WTC11 (cell line): Measurements from ENCODE around the gene TERF2IP. TPM values are rescaled to one million over a fixed set of nuclear protein-coding genes. Genes with fewer than 3 reads are reported as not detected.

Experiments
- ATAC-seq: fragments of 200-7000 bp; cut with Tn5 transposase; 2 replicates; pipeline ENCODE4 v1.10.0; 2021; ENCODE audit warnings: mild to moderate bottlenecking, moderate library complexity
- CTCF ChIA-PET: fragments of 300-600 bp; sonication (Branson Sonifier 250); formaldehyde crosslinking; loops from one replicate; lab custom pipeline; 2021; ENCODE audit warnings: antibody characterized with exemption; lab: Charles Lee
- POLR2A ChIA-PET: fragments of 350-600 bp; sonication (Branson Sonifier 250); formaldehyde crosslinking; loops from one replicate; lab custom pipeline; 2021; ENCODE audit warnings: antibody characterized with exemption; lab: Charles Lee
- DNase-seq: peaks from one replicate; pipeline ENCODE4 v3.0.0; 2021; ENCODE audit warnings: low spot score
- H3K27ac Mint-ChIP-seq: 2 replicates; pipeline ENCODE4 v1.8.0; 2021; ENCODE audit warnings: mixed read lengths
- H3K27me3 Mint-ChIP-seq: 2 replicates; pipeline ENCODE4 v1.8.0; 2021; ENCODE audit warnings: low read depth, mild to moderate bottlenecking, moderate library complexity, mixed read lengths
- H3K36me3 Mint-ChIP-seq: 2 replicates; pipeline ENCODE4 v1.8.0; 2021; ENCODE audit warnings: mixed read lengths
- H3K4me1 Mint-ChIP-seq: 2 replicates; pipeline ENCODE4 v1.8.0; 2022; ENCODE audit warnings: mixed read lengths
- H3K4me3 Mint-ChIP-seq: 2 replicates; pipeline ENCODE4 v1.8.0; 2021; ENCODE audit warnings: mild to moderate bottlenecking, moderate library complexity, mixed read lengths
- H3K9me3 Mint-ChIP-seq: 2 replicates; pipeline ENCODE4 v1.8.0; 2021; ENCODE audit warnings: mixed read lengths
- CBFB ChIP-seq: sonication (generic); formaldehyde crosslinking; IDR thresholded peaks from 2 replicates; pipeline ENCODE4 v1.8.1; 2022; ENCODE audit warnings: mild to moderate bottlenecking, low read depth, missing genetic modification reagents
- CREB1 ChIP-seq: sonication (generic); formaldehyde crosslinking; IDR thresholded peaks from 2 replicates; pipeline ENCODE4 v1.8.0; 2023; ENCODE audit warnings: mild to moderate bottlenecking, missing genetic modification reagents
- ESRRA ChIP-seq: sonication (generic); formaldehyde crosslinking; IDR thresholded peaks from 2 replicates; pipeline ENCODE4 v1.8.1; 2022; ENCODE audit warnings: mild to moderate bottlenecking, missing genetic modification reagents, borderline replicate concordance
- FOXK1 ChIP-seq: sonication (generic); formaldehyde crosslinking; IDR thresholded peaks from 2 replicates; pipeline ENCODE4 v1.8.0; 2022; ENCODE audit warnings: mild to moderate bottlenecking, moderate library complexity, missing genetic modification reagents
- GRHL2 ChIP-seq: fragments of 250-450 bp; sonication (Bioruptor Pico); IDR thresholded peaks from 2 replicates; pipeline ENCODE4 v1.8.0; 2022; ENCODE audit warnings: mild to moderate bottlenecking, moderate library complexity; ENCODE audit not compliant: insufficient replicate concordance, severe bottlenecking
- NR2C2 ChIP-seq: sonication (generic); formaldehyde crosslinking; IDR thresholded peaks from 2 replicates; pipeline ENCODE4 v1.8.0; 2022; ENCODE audit warnings: mild to moderate bottlenecking, missing genetic modification reagents
- NR3C1 ChIP-seq: sonication (generic); formaldehyde crosslinking; conservative IDR thresholded peaks from 2 replicates; pipeline ENCODE4 v1.8.1; 2023; ENCODE audit warnings: low read depth, mild to moderate bottlenecking, missing genetic modification reagents
- RELA ChIP-seq: sonication (generic); formaldehyde crosslinking; IDR thresholded peaks from 2 replicates; pipeline ENCODE4 v1.8.1; 2022; ENCODE audit warnings: missing genetic modification reagents, mild to moderate bottlenecking, borderline replicate concordance
- SOX15 ChIP-seq: fragments of 250-450 bp; sonication (Bioruptor Pico); IDR thresholded peaks from 2 replicates; pipeline ENCODE4 v1.9.0; 2021; ENCODE audit warnings: mild to moderate bottlenecking
- TEAD1 ChIP-seq: sonication (generic); formaldehyde crosslinking; IDR thresholded peaks from 2 replicates; pipeline ENCODE4 v1.8.0; 2022; ENCODE audit warnings: mild to moderate bottlenecking, missing genetic modification reagents
- TP53 ChIP-seq: sonication (generic); formaldehyde crosslinking; IDR thresholded peaks from 2 replicates; pipeline ENCODE4 v1.8.1; 2023; ENCODE audit warnings: mild to moderate bottlenecking, missing genetic modification reagents
- ZNF138 ChIP-seq: sonication (generic); formaldehyde crosslinking; conservative IDR thresholded peaks from 2 replicates; pipeline ENCODE4 v1.8.1; 2022; ENCODE audit warnings: mild to moderate bottlenecking, moderate library complexity, missing genetic modification reagents
- ZNF232 ChIP-seq: sonication (generic); formaldehyde crosslinking; IDR thresholded peaks from 2 replicates; pipeline ENCODE4 v1.8.0; 2022; ENCODE audit warnings: mild to moderate bottlenecking, missing genetic modification reagents
- ZNF423 ChIP-seq: fragments of 250-450 bp; sonication (Bioruptor Pico); IDR thresholded peaks from 2 replicates; pipeline ENCODE4 v2.1.2; 2022; ENCODE audit warnings: mild to moderate bottlenecking, moderate library complexity
- total RNA-seq: library from RNA; stranded (reverse); gene quantifications from 3 replicates; pipeline ENCODE4 v1.2.3, GENCODE V29; 2021
- TF ChIP-seq, protein P1 (sequence below): sonication (generic); formaldehyde crosslinking; IDR thresholded peaks from 2 replicates; pipeline ENCODE4 v1.8.0; 2022; ENCODE audit warnings: mild to moderate bottlenecking, missing genetic modification reagents
- TF ChIP-seq, protein P2 (sequence below): sonication (generic); formaldehyde crosslinking; IDR thresholded peaks from 2 replicates; pipeline ENCODE4 v1.8.0; 2023; ENCODE audit warnings: missing genetic modification reagents
- TF ChIP-seq, protein P3 (sequence below): sonication (generic); formaldehyde crosslinking; IDR thresholded peaks from 2 replicates; pipeline ENCODE4 v1.8.1; 2022; ENCODE audit warnings: missing genetic modification reagents, borderline replicate concordance
- TF ChIP-seq, protein P4 (sequence below): fragments of 250-450 bp; sonication (Bioruptor Pico); IDR thresholded peaks from 2 replicates; pipeline ENCODE4 v1.9.0; 2021; ENCODE audit warnings: mild to moderate bottlenecking
- TF ChIP-seq, protein P5 (sequence below): sonication (generic); formaldehyde crosslinking; IDR thresholded peaks from 2 replicates; pipeline ENCODE4 v1.8.1; 2023; ENCODE audit warnings: mild to moderate bottlenecking, missing genetic modification reagents
- TF ChIP-seq, protein P6 (sequence below): fragments of 250-450 bp; sonication (Bioruptor Pico); IDR thresholded peaks from 2 replicates; pipeline ENCODE4 v2.1.2; 2022; ENCODE audit warnings: mild to moderate bottlenecking, moderate library complexity

Gene TERF2IP
- total RNA-seq, 1 experiment from 2014 or later, result 14.7 TPM

- ChIA-PET CTCF (no interaction called here), POLR2A (no interaction called here)
- no peak for DNase-seq
- Mint-ChIP-seq H3K9me3 (no peaks in the 10 kb centered on the region), H3K4me3 (no peak overlapping the region), H3K27ac (no peak overlapping the region), H3K36me3 (peaks cover 61% of the 10 kb centered on the region), H3K27me3 (no peaks in the 10 kb centered on the region), H3K4me1 (peaks cover 6% of the 10 kb centered on the region)
- TF ChIP-seq TEAD1, result no peak
- TF ChIP-seq, all 79 proteins: peak for 0
- ATAC-seq, result no peak
Measured at GRCh38 chr16:75626806-75627205, 20.8 kb upstream of the TERF2IP start.

DNA sequence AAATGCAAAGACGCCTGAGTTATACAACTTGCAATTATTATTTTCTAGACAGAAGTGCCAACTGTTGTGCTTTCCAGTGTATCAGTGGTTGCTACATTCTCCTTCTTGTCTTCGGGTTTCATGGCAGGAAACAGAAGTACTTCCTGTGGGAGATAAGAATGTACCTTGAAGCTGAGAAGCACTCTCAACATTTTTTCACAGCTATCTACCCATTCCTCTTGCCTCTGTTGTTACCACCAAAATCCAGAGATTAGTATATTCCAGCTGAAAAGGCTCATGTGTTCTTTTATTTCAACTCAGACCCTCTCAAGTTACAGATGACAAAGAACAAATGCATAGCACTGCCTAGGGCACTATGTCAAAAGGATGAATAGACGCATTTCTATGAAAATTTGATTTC lies 19.7 kb upstream of the TERF2IP start:
- Mint-ChIP-seq H3K4me1 (no peaks in the 10 kb centered on the region), H3K27ac (no peak overlapping the region), H3K27me3 (no peaks in the 10 kb centered on the region), H3K4me3 (no peak overlapping the region), H3K36me3 (peaks cover 68% of the 10 kb centered on the region), H3K9me3 (no peaks in the 10 kb centered on the region)
- DNase-seq, result no peak
- ChIA-PET POLR2A (interaction anchor here (0.5 kb wide), 1 partner anchor 12 kb away, joined by 4 read pairs; no protein-coding TSS in a partner anchor), CTCF (no interaction called here)
- no peak for ATAC-seq
- TF ChIP-seq ZNF423 (CRISPR knock-in tag) (no peak), TP53 (CRISPR knock-in tag) (no peak), RELA (no peak), NR3C1 (CRISPR knock-in tag) (no peak), TEAD1 (no peak), FOXK1 (CRISPR knock-in tag) (no peak), NR2C2 (CRISPR knock-in tag) (no peak), ESRRA (CRISPR knock-in tag) (no peak), ZNF232 (CRISPR knock-in tag) (no peak), CREB1 (CRISPR knock-in tag) (no peak), GRHL2 (CRISPR knock-in tag) (no peak)
- TF ChIP-seq, protein P1, sequence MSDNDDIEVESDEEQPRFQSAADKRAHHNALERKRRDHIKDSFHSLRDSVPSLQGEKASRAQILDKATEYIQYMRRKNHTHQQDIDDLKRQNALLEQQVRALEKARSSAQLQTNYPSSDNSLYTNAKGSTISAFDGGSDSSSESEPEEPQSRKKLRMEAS (CRISPR knock-in tag), result no peak
- TF ChIP-seq, protein P2, sequence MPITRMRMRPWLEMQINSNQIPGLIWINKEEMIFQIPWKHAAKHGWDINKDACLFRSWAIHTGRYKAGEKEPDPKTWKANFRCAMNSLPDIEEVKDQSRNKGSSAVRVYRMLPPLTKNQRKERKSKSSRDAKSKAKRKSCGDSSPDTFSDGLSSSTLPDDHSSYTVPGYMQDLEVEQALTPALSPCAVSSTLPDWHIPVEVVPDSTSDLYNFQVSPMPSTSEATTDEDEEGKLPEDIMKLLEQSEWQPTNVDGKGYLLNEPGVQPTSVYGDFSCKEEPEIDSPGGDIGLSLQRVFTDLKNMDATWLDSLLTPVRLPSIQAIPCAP (CRISPR knock-in tag), result no peak
- TF ChIP-seq, protein P3, sequence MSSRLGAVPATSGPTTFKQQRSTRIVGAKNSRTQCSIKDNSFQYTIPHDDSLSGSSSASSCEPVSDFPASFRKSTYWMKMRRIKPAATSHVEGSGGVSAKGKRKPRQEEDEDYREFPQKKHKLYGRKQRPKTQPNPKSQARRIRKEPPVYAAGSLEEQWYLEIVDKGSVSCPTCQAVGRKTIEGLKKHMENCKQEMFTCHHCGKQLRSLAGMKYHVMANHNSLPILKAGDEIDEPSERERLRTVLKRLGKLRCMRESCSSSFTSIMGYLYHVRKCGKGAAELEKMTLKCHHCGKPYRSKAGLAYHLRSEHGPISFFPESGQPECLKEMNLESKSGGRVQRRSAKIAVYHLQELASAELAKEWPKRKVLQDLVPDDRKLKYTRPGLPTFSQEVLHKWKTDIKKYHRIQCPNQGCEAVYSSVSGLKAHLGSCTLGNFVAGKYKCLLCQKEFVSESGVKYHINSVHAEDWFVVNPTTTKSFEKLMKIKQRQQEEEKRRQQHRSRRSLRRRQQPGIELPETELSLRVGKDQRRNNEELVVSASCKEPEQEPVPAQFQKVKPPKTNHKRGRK (CRISPR knock-in tag), result no peak
- TF ChIP-seq, protein P4, sequence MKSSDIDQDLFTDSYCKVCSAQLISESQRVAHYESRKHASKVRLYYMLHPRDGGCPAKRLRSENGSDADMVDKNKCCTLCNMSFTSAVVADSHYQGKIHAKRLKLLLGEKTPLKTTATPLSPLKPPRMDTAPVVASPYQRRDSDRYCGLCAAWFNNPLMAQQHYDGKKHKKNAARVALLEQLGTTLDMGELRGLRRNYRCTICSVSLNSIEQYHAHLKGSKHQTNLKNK (CRISPR knock-in tag), result no peak

- Mint-ChIP-seq H3K27me3 (no peaks in the 10 kb centered on the region), H3K36me3 (peaks cover 73% of the 10 kb centered on the region), H3K4me3 (no peak overlapping the region), H3K4me1 (no peaks in the 10 kb centered on the region), H3K9me3 (no peaks in the 10 kb centered on the region), H3K27ac (no peak overlapping the region)
- TF ChIP-seq TP53 (CRISPR knock-in tag) (no peak), ZNF138 (CRISPR knock-in tag) (no peak), SOX15 (CRISPR knock-in tag) (no peak), CBFB (CRISPR knock-in tag) (no peak)
- TF ChIP-seq, protein P5, sequence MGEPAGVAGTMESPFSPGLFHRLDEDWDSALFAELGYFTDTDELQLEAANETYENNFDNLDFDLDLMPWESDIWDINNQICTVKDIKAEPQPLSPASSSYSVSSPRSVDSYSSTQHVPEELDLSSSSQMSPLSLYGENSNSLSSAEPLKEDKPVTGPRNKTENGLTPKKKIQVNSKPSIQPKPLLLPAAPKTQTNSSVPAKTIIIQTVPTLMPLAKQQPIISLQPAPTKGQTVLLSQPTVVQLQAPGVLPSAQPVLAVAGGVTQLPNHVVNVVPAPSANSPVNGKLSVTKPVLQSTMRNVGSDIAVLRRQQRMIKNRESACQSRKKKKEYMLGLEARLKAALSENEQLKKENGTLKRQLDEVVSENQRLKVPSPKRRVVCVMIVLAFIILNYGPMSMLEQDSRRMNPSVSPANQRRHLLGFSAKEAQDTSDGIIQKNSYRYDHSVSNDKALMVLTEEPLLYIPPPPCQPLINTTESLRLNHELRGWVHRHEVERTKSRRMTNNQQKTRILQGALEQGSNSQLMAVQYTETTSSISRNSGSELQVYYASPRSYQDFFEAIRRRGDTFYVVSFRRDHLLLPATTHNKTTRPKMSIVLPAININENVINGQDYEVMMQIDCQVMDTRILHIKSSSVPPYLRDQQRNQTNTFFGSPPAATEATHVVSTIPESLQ (CRISPR knock-in tag), result no peak
- TF ChIP-seq, protein P6, sequence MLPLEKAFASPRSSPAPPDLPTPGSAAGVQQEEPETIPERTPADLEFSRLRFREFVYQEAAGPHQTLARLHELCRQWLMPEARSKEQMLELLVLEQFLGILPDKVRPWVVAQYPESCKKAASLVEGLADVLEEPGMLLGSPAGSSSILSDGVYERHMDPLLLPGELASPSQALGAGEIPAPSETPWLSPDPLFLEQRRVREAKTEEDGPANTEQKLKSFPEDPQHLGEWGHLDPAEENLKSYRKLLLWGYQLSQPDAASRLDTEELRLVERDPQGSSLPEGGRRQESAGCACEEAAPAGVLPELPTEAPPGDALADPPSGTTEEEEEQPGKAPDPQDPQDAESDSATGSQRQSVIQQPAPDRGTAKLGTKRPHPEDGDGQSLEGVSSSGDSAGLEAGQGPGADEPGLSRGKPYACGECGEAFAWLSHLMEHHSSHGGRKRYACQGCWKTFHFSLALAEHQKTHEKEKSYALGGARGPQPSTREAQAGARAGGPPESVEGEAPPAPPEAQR (CRISPR knock-in tag), result no peak
- DNase-seq, result no peak
- ChIA-PET CTCF (no interaction called here), POLR2A (no interaction called here)
- ATAC-seq, result no peak
Measured at GRCh38 chr16:75628351-75628750, 19.2 kb upstream of the TERF2IP start.
